Measurements from ENCODE around the gene THRA.

The THRA gene

GRCh38 chr17:40063187-40063771 lies 514 bp downstream of the THRA start:
- in situ Hi-C loops (cut with MboI; ENCODE audit: low sequenced_read_pairs), result no loop called here

GRCh38 chr17:40063901-40064531 lies 1.3 kb downstream of the THRA start:
- in situ Hi-C loops (cut with MboI; ENCODE audit: low sequenced_read_pairs), result no loop called here

- in situ Hi-C loops (cut with MboI; ENCODE audit: low sequenced_read_pairs), result no loop called here
Measured at GRCh38 chr17:40064971-40065768, 2.4 kb downstream of the THRA start.

GRCh38 chr17:40065769-40066510 lies 3.2 kb downstream of the THRA start:
- in situ Hi-C loops (cut with MboI; ENCODE audit: low sequenced_read_pairs), result no loop called here

GRCh38 chr17:40067710-40068109 lies 4.9 kb downstream of the THRA start:
- in situ Hi-C loops (cut with MboI; ENCODE audit: low sequenced_read_pairs), result no loop called here

DNA sequence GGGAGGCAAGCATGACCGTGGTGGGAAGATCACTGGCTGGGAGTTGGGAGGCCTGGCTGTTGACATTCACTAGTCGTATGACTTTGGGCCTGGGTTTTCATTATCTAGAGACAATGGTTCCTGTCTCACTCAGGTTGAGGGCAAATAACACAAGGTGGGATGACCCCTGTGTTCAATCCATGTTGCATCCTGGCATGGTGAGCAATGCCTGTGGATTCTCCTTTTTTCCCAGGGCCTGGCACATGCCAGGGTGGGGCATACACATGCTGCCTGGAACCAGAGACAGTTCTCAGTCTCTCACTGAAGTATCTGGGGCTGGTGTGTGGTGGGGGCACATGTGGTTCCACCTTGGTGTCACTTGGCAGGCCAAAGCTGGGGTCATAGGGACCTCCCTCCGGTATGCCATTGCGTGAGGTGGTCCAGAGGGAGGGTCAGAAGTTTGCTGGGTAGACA lies 5.4 kb downstream of the THRA start:
- in situ Hi-C loops (cut with MboI; ENCODE audit: low sequenced_read_pairs), result no loop called here

DNA sequence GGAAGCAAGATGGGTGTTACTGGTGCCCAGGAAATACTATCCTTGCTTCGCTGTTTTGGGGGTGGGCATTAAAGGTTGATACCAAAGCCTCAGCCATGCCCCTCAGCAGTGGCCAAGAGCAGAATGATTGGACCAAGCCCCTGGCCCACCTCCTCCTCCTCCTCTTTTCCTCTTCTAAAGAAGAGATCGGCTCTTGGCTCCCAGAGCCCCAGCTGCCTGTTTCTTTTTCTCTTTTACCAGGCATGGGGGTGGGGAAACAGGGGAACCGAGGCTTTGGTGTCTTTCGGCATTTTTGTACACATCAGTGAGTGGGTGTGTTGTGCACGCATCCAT lies 5.8 kb downstream of the THRA start:
- in situ Hi-C loops (cut with MboI; ENCODE audit: low sequenced_read_pairs), result no loop called here

DNA sequence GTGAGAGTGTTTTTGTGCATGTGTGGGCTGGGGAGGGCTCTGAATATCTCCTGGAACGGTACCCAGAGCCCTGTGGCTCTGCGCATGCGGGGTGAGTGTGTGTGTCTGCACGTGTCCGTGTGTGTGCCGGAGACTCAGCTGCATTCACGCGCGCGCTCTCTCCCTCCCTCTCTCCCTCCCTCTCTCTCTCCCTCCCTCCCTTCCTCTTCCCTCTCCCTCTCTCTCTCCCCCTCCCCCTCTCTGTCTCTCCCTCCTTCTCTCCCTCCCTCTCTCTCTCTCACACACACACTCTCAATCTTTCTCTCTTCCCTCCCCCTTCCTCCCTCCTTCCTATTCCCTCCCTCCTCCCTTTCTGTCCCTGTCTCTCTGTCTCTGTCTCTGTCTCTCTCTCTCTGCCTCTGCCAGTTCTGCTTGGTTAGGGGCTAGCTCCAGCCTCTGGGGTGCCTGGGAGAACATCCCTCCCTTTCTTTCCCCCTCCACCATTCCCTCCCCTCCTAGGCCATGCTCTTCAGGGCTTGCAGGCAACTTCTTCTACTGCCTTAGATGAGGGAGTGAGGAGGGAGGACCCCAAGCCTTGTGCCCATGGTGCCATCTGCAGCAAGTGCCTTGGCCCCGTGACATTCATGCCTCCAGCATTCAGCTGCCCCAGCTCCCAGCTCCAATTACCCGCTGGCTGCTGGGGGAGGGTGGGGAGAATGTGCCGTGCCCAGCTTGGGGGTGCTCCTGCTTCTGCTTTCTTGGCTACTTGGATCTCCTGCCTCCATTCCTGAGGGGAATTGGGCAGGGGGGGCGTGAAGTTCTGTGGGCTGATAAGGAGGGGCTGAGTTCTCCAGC lies 6.4 kb downstream of the THRA start:
- in situ Hi-C loops (cut with MboI; ENCODE audit: low sequenced_read_pairs), result no loop called here

- in situ Hi-C loops (cut with MboI; ENCODE audit: low sequenced_read_pairs), result no loop called here
Measured at GRCh38 chr17:40069751-40070708, 7.3 kb downstream of the THRA start.

GRCh38 chr17:40070709-40071312 lies 8.0 kb downstream of the THRA start:
- in situ Hi-C loops (cut with MboI; ENCODE audit: low sequenced_read_pairs), result no loop called here

GRCh38 chr17:40071313-40072039 lies 8.7 kb downstream of the THRA start:
- in situ Hi-C loops (cut with MboI; ENCODE audit: low sequenced_read_pairs), result no loop called here

GRCh38 chr17:40072040-40072734 lies 9.4 kb downstream of the THRA start:
- in situ Hi-C loops (cut with MboI; ENCODE audit: low sequenced_read_pairs), result no loop called here

DNA sequence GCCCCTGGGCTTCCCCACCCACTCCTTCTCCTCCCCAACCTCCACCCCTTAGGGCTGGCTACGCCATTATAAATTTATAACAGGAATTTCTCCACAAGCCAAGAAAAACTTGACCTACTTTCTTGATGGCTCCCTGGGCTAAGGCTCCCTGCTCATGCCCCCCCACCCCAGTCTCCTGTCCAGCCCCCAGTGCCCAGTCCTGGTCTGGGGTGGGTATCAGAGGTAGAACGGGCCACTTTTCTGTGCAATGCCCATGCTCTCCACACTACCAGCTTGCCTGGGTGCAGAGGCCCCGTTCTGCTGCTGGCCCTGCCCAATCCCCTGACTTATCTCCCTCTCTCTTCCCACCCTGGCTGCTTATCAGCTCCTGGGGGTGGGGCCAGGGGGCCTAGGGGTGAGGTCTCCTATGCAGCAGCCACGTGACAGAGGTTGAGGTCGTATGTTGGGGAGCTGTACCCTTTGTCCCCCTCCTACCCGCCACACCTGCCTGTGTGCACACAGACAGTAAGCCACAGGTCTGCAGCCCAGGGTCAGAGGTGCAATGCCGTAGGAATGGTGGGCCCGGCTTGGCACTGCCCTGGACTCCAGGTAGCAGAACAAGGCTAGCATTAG lies 10.1 kb downstream of the THRA start:
- in situ Hi-C loops (cut with MboI; ENCODE audit: low sequenced_read_pairs), result no loop called here

DNA sequence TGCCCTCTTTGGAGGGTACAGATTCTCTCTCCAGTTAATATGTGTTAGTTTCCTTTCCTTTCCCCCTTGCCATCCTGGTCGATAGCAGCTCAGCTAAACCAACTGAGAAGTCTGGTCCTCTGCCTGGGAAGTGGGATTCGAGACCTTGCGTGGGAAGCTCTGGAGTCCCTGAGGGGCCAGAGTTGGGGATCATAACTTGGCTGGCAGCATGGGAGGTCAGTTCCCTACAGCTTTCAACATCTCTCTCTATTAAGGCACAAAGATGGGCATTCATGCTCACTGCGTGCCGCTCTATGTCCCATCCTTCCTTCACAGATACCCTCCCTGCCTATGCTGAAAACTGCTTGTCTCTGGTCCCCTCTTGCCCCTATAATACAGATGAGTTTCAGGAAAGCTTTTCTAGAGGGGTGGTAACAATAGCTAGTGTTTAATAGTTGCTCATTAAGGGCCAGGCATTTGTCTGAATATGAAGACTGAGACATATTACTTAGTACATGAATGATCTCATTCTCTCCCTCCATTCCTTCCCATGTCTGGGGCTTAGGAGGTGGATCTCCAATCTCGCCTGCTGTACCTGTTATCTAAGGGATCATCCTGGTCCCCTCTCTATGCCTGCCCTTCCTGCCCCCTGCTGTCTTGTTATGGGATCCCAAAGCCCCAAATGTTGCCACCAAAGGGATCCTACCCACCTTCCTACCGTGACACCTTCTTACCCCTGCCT lies 10.8 kb downstream of the THRA start:
- in situ Hi-C loops (cut with MboI; ENCODE audit: low sequenced_read_pairs), result no loop called here

GRCh38 chr17:40074175-40074512 lies 11.4 kb downstream of the THRA start:
- in situ Hi-C loops (cut with MboI; ENCODE audit: low sequenced_read_pairs), result no loop called here

DNA sequence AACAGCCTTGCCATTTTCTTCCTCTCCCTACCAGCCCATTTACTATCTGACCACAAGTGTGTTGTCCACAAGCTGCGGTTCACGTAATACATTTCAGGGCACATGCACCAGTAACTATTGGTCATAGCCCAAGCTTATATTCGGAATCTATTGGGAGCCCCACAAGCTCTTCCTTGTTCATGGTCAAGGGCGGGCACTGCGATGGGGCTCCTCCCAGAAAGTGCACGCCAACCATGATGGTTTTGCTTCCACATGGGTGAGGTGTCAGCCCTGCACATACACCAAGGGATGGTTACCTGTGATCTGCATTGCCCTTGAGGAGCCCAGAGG lies 12.1 kb downstream of the THRA start:
- in situ Hi-C loops (cut with MboI; ENCODE audit: low sequenced_read_pairs), result no loop called here
